SU-DHL-6 (cell line): ENCODE results near the gene EXOC1L.

Source experiments
- H2AFZ ChIP-seq: fragments of 200-600 bp; sonication (generic); 2 replicates; pipeline ENCODE4 v1.6.1; 2014; ENCODE audit warnings: low read depth, mild to moderate bottlenecking, moderate library complexity, mixed read lengths, antibody characterized with exemption, low read length; ENCODE audit not compliant: severe bottlenecking
- H3F3A ChIP-seq: fragments of 200-600 bp; shearing (Covaris generic); 2 replicates; pipeline ENCODE4 v1.6.0; 2016; ENCODE audit warnings: antibody characterized with exemption, mild to moderate bottlenecking; ENCODE audit not compliant: insufficient read depth
- H3K27ac ChIP-seq: fragments of 200-600 bp; sonication (generic); 2 replicates; pipeline ENCODE4 v1.5.1; 2016; ENCODE audit warnings: low read depth, mild to moderate bottlenecking, low read length, moderate library complexity, mixed read lengths
- H3K27me3 ChIP-seq: fragments of 200-600 bp; sonication (generic), shearing (Covaris generic); 2 replicates; pipeline ENCODE4 v1.6.0; 2014; ENCODE audit warnings: mild to moderate bottlenecking, low read length
- H3K36me3 ChIP-seq: fragments of 200-600 bp; sonication (generic); 2 replicates; pipeline ENCODE4 v1.6.1; 2014; ENCODE audit warnings: mild to moderate bottlenecking, low read length, mixed read lengths
- H3K4me2 ChIP-seq: fragments of 300-600, 200-600 bp; shearing (Covaris generic), sonication (generic); 2 replicates; pipeline ENCODE4 v1.6.0; 2014; ENCODE audit warnings: low read length, low read depth, mild to moderate bottlenecking; ENCODE audit not compliant: poor library complexity, severe bottlenecking
- H3K4me3 ChIP-seq: fragments of 200-600 bp; sonication (generic); 2 replicates; pipeline ENCODE4 v1.5.1; 2014; ENCODE audit warnings: antibody characterized with exemption, low read length, mild to moderate bottlenecking, mixed read lengths; ENCODE audit not compliant: insufficient read depth, poor library complexity, severe bottlenecking
- H3K79me2 ChIP-seq: fragments of 200-600 bp; sonication (generic); 2 replicates; pipeline ENCODE4 v1.6.1; 2014; ENCODE audit warnings: mild to moderate bottlenecking, low read length, moderate library complexity; ENCODE audit not compliant: insufficient read depth
- H3K9ac ChIP-seq: fragments of 200-600 bp; sonication (generic); 2 replicates; pipeline ENCODE4 v1.7.0; 2014; ENCODE audit warnings: mild to moderate bottlenecking, low read length
- H3K9me2 ChIP-seq: fragments of 200-600 bp; sonication (generic); replicated peaks from 2 replicates; pipeline ENCODE4 v1.6.1; 2014; ENCODE audit warnings: low read length; ENCODE audit not compliant: insufficient read depth
- H3K9me3 ChIP-seq: fragments of 200-600 bp; sonication (generic); 2 replicates; pipeline ENCODE4 v1.6.1; 2014; ENCODE audit warnings: low read length, mixed read lengths; ENCODE audit not compliant: insufficient read depth
- H4K20me1 ChIP-seq: fragments of 200-600 bp; sonication (generic); 2 replicates; pipeline ENCODE4 v1.6.1; 2014; ENCODE audit warnings: low read depth, mild to moderate bottlenecking, antibody characterized with exemption, low read length, moderate library complexity, mixed read lengths
- EZH2phosphoT487 ChIP-seq: fragments of 200-600 bp; sonication (generic), shearing (Covaris generic); conservative IDR thresholded peaks from 2 replicates; pipeline ENCODE4 v1.6.1; 2018; ENCODE audit warnings: mild to moderate bottlenecking, antibody characterized with exemption, low read length, moderate library complexity, mixed read lengths
- TF ChIP-seq, protein P1 (sequence below): fragments of 200-600 bp; sonication (generic); IDR thresholded peaks from one replicate; pipeline ENCODE4 v1.5.1; 2017; ENCODE audit warnings: antibody characterized with exemption, mild to moderate bottlenecking, low read length, moderate library complexity; ENCODE audit not compliant: insufficient read depth, poor library complexity, severe bottlenecking

EXOC1L gene

GRCh38 chr4:55807556-55807955, 12.0 kb upstream of the EXOC1L start:
- no peaks in the 10 kb centered on the region for H3K36me3 ChIP-seq
- no peak overlapping the region for H2AFZ ChIP-seq
- H3K9me3 ChIP-seq, result no peaks in the 10 kb centered on the region
- H3F3A ChIP-seq, result no peaks in the 10 kb centered on the region
- no peaks in the 10 kb centered on the region for H3K79me2 ChIP-seq
- H3K4me2 ChIP-seq, result no peak overlapping the region
- H3K27ac ChIP-seq, result no peak overlapping the region
- H3K27me3 ChIP-seq, result no peaks in the 10 kb centered on the region
- H3K4me3 ChIP-seq, result no peak overlapping the region
- no peaks in the 10 kb centered on the region for H4K20me1 ChIP-seq
- H3K9me2 ChIP-seq, result no peaks in the 10 kb centered on the region
- TF ChIP-seq, protein P1, sequence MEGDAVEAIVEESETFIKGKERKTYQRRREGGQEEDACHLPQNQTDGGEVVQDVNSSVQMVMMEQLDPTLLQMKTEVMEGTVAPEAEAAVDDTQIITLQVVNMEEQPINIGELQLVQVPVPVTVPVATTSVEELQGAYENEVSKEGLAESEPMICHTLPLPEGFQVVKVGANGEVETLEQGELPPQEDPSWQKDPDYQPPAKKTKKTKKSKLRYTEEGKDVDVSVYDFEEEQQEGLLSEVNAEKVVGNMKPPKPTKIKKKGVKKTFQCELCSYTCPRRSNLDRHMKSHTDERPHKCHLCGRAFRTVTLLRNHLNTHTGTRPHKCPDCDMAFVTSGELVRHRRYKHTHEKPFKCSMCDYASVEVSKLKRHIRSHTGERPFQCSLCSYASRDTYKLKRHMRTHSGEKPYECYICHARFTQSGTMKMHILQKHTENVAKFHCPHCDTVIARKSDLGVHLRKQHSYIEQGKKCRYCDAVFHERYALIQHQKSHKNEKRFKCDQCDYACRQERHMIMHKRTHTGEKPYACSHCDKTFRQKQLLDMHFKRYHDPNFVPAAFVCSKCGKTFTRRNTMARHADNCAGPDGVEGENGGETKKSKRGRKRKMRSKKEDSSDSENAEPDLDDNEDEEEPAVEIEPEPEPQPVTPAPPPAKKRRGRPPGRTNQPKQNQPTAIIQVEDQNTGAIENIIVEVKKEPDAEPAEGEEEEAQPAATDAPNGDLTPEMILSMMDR, result no peak
- TF ChIP-seq EZH2phosphoT487, result no peak
- no peak overlapping the region for H3K9ac ChIP-seq

DNA sequence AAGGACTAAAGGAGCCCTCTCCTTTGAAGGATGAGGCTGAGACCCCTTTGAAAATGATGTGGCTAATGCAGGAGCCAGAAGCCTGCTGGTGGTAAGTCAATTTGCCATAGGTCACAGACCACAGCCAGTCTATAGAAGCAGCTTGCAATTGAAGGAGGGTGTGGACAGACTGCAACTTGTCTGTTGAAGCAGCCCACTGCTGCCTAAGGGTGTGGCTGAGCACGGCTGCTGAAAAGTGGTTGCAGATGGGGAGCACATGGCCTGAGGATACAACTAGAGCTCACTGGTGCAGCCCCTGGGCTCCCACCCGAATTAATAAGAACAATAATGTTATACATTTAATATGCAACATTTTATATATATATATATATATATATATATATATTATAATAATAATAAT, 11.4 kb upstream of the EXOC1L start:
- Histone ChIP-seq H3K4me3 (no peak overlapping the region), H3F3A (no peaks in the 10 kb centered on the region), H3K9me3 (no peaks in the 10 kb centered on the region), H3K27ac (no peak overlapping the region), H3K4me2 (no peak overlapping the region), H3K79me2 (no peaks in the 10 kb centered on the region), H4K20me1 (no peaks in the 10 kb centered on the region), H3K36me3 (no peaks in the 10 kb centered on the region), H2AFZ (no peak overlapping the region), H3K9ac (no peak overlapping the region), H3K27me3 (no peaks in the 10 kb centered on the region), H3K9me2 (no peaks in the 10 kb centered on the region)
- no peak for TF ChIP-seq EZH2phosphoT487
- TF ChIP-seq, protein P1, result no peak

GRCh38 chr4:55808632-55809031, 11.0 kb upstream of the EXOC1L start:
- no peak overlapping the region for H2AFZ ChIP-seq
- TF ChIP-seq, protein P1, result no peak
- TF ChIP-seq EZH2phosphoT487, result no peak
- no peaks in the 10 kb centered on the region for H3K79me2 ChIP-seq
- H3K36me3 ChIP-seq, result no peaks in the 10 kb centered on the region
- no peak overlapping the region for H3K4me2 ChIP-seq
- no peak overlapping the region for H3K9ac ChIP-seq
- H3K27ac ChIP-seq, result no peak overlapping the region
- no peaks in the 10 kb centered on the region for H4K20me1 ChIP-seq
- no peaks in the 10 kb centered on the region for H3K9me2 ChIP-seq
- H3K4me3 ChIP-seq, result no peak overlapping the region
- no peaks in the 10 kb centered on the region for H3K27me3 ChIP-seq
- no peaks in the 10 kb centered on the region for H3K9me3 ChIP-seq
- no peaks in the 10 kb centered on the region for H3F3A ChIP-seq
